ENCODE data around the gene MAP4K4. TPM values are rescaled to one million over a fixed set of nuclear protein-coding genes. Genes with fewer than 3 reads are reported as not detected.

MAP4K4 gene
- total and polyA plus RNA-seq, 8 donors = 9.6 to 71.6 (median 23.8) TPM

DNA sequence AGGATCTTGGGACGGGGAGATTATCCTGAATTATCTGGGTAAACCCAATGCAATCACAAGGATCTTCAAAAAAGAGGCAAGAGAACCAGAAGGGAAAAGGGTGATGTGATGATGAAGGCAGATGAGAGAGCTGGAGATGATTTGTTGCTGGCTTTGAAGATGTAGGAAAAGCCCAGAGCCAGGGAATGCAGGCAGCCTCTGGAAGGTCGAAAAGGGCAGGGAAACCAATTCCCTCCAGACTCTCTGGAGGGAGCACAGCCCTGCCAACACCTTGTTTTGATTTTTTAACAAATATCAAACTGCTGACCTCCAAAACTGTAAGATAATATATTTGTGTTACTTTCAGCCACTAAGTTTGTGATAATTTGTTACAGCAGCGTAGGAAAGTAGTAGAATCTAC, 245.3 kb downstream of the MAP4K4 start:
- Histone ChIP-seq H3K36me3 (no peaks in the 10 kb centered on the region), H3K4me3 (no peak overlapping the region), H3K4me1 (no peaks in the 10 kb centered on the region), H3K9me3 (no peaks in the 10 kb centered on the region), H3K27me3 (no peaks in the 10 kb centered on the region), H3K27ac (no peak overlapping the region)
- intact Hi-C loops (cut with DNase I; ENCODE audit: low total_unique reads) = no loop called here
- TF ChIP-seq, protein P1, sequence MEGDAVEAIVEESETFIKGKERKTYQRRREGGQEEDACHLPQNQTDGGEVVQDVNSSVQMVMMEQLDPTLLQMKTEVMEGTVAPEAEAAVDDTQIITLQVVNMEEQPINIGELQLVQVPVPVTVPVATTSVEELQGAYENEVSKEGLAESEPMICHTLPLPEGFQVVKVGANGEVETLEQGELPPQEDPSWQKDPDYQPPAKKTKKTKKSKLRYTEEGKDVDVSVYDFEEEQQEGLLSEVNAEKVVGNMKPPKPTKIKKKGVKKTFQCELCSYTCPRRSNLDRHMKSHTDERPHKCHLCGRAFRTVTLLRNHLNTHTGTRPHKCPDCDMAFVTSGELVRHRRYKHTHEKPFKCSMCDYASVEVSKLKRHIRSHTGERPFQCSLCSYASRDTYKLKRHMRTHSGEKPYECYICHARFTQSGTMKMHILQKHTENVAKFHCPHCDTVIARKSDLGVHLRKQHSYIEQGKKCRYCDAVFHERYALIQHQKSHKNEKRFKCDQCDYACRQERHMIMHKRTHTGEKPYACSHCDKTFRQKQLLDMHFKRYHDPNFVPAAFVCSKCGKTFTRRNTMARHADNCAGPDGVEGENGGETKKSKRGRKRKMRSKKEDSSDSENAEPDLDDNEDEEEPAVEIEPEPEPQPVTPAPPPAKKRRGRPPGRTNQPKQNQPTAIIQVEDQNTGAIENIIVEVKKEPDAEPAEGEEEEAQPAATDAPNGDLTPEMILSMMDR (IDR thresholded peaks at IDR 0.05) = no peak
- TF ChIP-seq EP300 (IDR thresholded peaks at IDR 0.05) (no peak), POLR2A (IDR thresholded peaks at IDR 0.05) (no peak), POLR2AphosphoS5 (IDR thresholded peaks at IDR 0.05) (no peak)
- DNase-seq = no peak
- 60 to 84% (median 78%) methylated on average over 3 of the region's 3 CpGs for WGBS, 5 donors

Other genes starting within 250 kb of the MAP4K4 start
- under 1 TPM in 1 of 5 donors, not detected in 4; 0.92 TPM for gene RFX8, start 222.6 kb upstream of the MAP4K4 start, total RNA-seq
- under 1 TPM in 1 of 3 donors, not detected in 2; 0.13 TPM for gene RFX8, start 222.6 kb upstream of the MAP4K4 start, polyA plus RNA-seq

All from stomach (tissue), 9 donors.